ENCODE results near the gene ANAPC2. TPM values are rescaled to one million over a fixed set of nuclear protein-coding genes. Genes with fewer than 3 reads are reported as not detected.

ANAPC2 gene
- total RNA-seq, 2 experiments from 2014 or later, result 34.8 to 90.4 TPM

GRCh38 chr9:137160054-137160425 lies 28.3 kb downstream of the ANAPC2 start:
- no peak overlapping the region for H3K4me2 ChIP-seq (ENCODE audit: low read length)
- intact Hi-C loops (cut with micrococcal nuclease; ENCODE audit: unreplicated experiment), result no loop called here
- no peaks in the 10 kb centered on the region for H3K9me2 ChIP-seq (ENCODE audit: insufficient read depth, low read length)
- H3K27ac ChIP-seq (ENCODE audit: low read depth, low read length, poor library complexity, severe bottlenecking), result no peak overlapping the region
- ChIA-PET CTCF (ENCODE audit: unreplicated experiment) (no interaction called here), POLR2A (interaction anchor here (0.6 to 0.7 kb wide), 2 partner anchors 62 to 173 kb away, joined by 3 read pairs; no protein-coding TSS in a partner anchor)
- BruUV-seq (replicated peaks), result no TSS peak
- H3K9me3 ChIP-seq (ENCODE audit: low read length), result no peaks in the 10 kb centered on the region
- H4K20me1 ChIP-seq (ENCODE audit: insufficient read depth, low read length), result no peaks in the 10 kb centered on the region
- no peak overlapping the region for H2AFZ ChIP-seq (ENCODE audit: low read length)
- peaks cover 30% of the 10 kb centered on the region for H3K4me1 ChIP-seq (ENCODE audit: insufficient read depth, low read length, poor library complexity, severe bottlenecking)
- TF ChIP-seq EZH2phosphoT487 (IDR thresholded peaks at IDR 0.05; ENCODE audit: borderline replicate concordance, low read depth, low read length) (no peak), CTCF (conservative IDR thresholded peaks at IDR 0.05; ENCODE audit: low read length) (no peak)
- H3K36me3 ChIP-seq (ENCODE audit: insufficient read depth, low read length), result no peaks in the 10 kb centered on the region
- H3K79me2 ChIP-seq (ENCODE audit: insufficient read depth, low read depth, low read length), result no peaks in the 10 kb centered on the region
- DNase-seq (ENCODE audit: low spot score), result no peak
- no peak overlapping the region for H3K4me3 ChIP-seq (ENCODE audit: low read depth, low read length, poor library complexity, severe bottlenecking)

- DNase-seq (ENCODE audit: low spot score), result no peak
- 0 out of 2 replicates have a peak overlapping the region, but pooled peaks have one; percentile 23 for H3K4me2 ChIP-seq (ENCODE audit: low read length)
- ChIA-PET POLR2A (interaction anchor here (0.8 kb wide), 1 partner anchor 9 kb away, joined by 5 read pairs; no protein-coding TSS in a partner anchor), CTCF (ENCODE audit: unreplicated experiment) (no interaction called here)
- TF ChIP-seq CTCF (conservative IDR thresholded peaks at IDR 0.05; ENCODE audit: low read length) (no peak), EZH2phosphoT487 (IDR thresholded peaks at IDR 0.05; ENCODE audit: borderline replicate concordance, low read depth, low read length) (no peak)
- no peaks in the 10 kb centered on the region for H3K36me3 ChIP-seq (ENCODE audit: insufficient read depth, low read length)
- no peak overlapping the region for H3K27ac ChIP-seq (ENCODE audit: low read depth, low read length, poor library complexity, severe bottlenecking)
- H3K4me3 ChIP-seq (ENCODE audit: low read depth, low read length, poor library complexity, severe bottlenecking), result no peak overlapping the region
- H3K9me3 ChIP-seq (ENCODE audit: low read length), result no peaks in the 10 kb centered on the region
- peaks cover 30% of the 10 kb centered on the region for H3K4me1 ChIP-seq (ENCODE audit: insufficient read depth, low read length, poor library complexity, severe bottlenecking)
- H3K9me2 ChIP-seq (ENCODE audit: insufficient read depth, low read length), result no peaks in the 10 kb centered on the region
- no peaks in the 10 kb centered on the region for H3K79me2 ChIP-seq (ENCODE audit: insufficient read depth, low read depth, low read length)
- no TSS peak for BruUV-seq (replicated peaks)
- no peaks in the 10 kb centered on the region for H4K20me1 ChIP-seq (ENCODE audit: insufficient read depth, low read length)
- no peak overlapping the region for H2AFZ ChIP-seq (ENCODE audit: low read length)
- intact Hi-C loops (cut with micrococcal nuclease; ENCODE audit: unreplicated experiment), result loop anchor here (10.0 kb wide), 1 partner anchor 615 kb away; the partner anchor contains the start of gene NOTCH1
Measured at GRCh38 chr9:137159105-137160053, 29.0 kb downstream of the ANAPC2 start.

GRCh38 chr9:137158625-137159024 lies 29.7 kb downstream of the ANAPC2 start:
- BruUV-seq (replicated peaks), result no TSS peak
- Histone ChIP-seq H3K79me2 (ENCODE audit: insufficient read depth, low read depth, low read length) (no peaks in the 10 kb centered on the region), H2AFZ (ENCODE audit: low read length) (no peak overlapping the region), H3K27ac (ENCODE audit: low read depth, low read length, poor library complexity, severe bottlenecking) (no peak overlapping the region), H4K20me1 (ENCODE audit: insufficient read depth, low read length) (no peaks in the 10 kb centered on the region), H3K36me3 (ENCODE audit: insufficient read depth, low read length) (no peaks in the 10 kb centered on the region), H3K9me3 (ENCODE audit: low read length) (no peaks in the 10 kb centered on the region), H3K9me2 (ENCODE audit: insufficient read depth, low read length) (no peaks in the 10 kb centered on the region), H3K4me1 (ENCODE audit: insufficient read depth, low read length, poor library complexity, severe bottlenecking) (peaks cover 30% of the 10 kb centered on the region), H3K4me2 (ENCODE audit: low read length) (peak overlapping the region; percentile 23), H3K4me3 (ENCODE audit: low read depth, low read length, poor library complexity, severe bottlenecking) (no peak overlapping the region)
- POLR2A ChIA-PET, result interaction anchor here (0.8 kb wide), 1 partner anchor 8 kb away, joined by 5 read pairs; no protein-coding TSS in a partner anchor
- intact Hi-C loops (cut with micrococcal nuclease; ENCODE audit: unreplicated experiment), result loop anchor here (10.0 kb wide), 1 partner anchor 614 kb away; the partner anchor contains the start of gene NOTCH1
- TF ChIP-seq EZH2phosphoT487 (IDR thresholded peaks at IDR 0.05; ENCODE audit: borderline replicate concordance, low read depth, low read length) (no peak), CTCF (conservative IDR thresholded peaks at IDR 0.05; ENCODE audit: low read length) (no peak)
- CTCF ChIA-PET (ENCODE audit: unreplicated experiment), result no interaction called here
- no peak for DNase-seq (ENCODE audit: low spot score)
